Activated CD8-positive, alpha-beta memory T cell treated with anti-CD3 and anti-CD28 coated beads for 1 hour (primary cell): Measurements from ENCODE around the gene SNPH.
"Not testable (repeated sequence)": the region's sequence is repeated elsewhere in the genome, so short reads cannot be mapped to it uniquely, and the experiment has no call there.

Source experiments
- DNase-seq, 2 donors: peaks; one replicate each; pipeline ENCODE4 v3.0.0-alpha.2; 2020; ENCODE audit warnings: low read depth in 1 of 2; ENCODE audit errors: extremely low read depth in 1 of 2

Gene SNPH

GRCh38 chr20:1266167-1266973, at the start of gene SNPH:
SNPH (plus strand) TSS chr20:1266294; CDS start chr20:1296240, 29,946 bp downstream.
- peak; percentile 48 to 53 for DNase-seq

GRCh38 chr20:1216527-1217427, 49.3 kb upstream of the SNPH start:
- not testable (repeated sequence) for DNase-seq

- not testable (repeated sequence) for DNase-seq
Observed at GRCh38 chr20:1222750-1223149, 43.3 kb upstream of the SNPH start.

- no peak for DNase-seq
Observed at GRCh38 chr20:1224205-1224890, 41.7 kb upstream of the SNPH start.

- no peak for DNase-seq
Observed at GRCh38 chr20:1225263-1225782, 40.8 kb upstream of the SNPH start.

- DNase-seq, result peak; percentile 63 to 79
Observed at GRCh38 chr20:1225783-1226654, 40.1 kb upstream of the SNPH start, which contains the start of gene RAD21L1. RAD21L1 (plus strand) TSS chr20:1226044; CDS start chr20:1228454, 2,410 bp downstream.

- DNase-seq, result no peak
Observed at GRCh38 chr20:1229541-1229940, 36.6 kb upstream of the SNPH start.

GRCh38 chr20:1232286-1233111, 33.6 kb upstream of the SNPH start:
- no peak for DNase-seq

GRCh38 chr20:1240549-1240948, 25.5 kb upstream of the SNPH start:
- DNase-seq, result no peak

GRCh38 chr20:1241456-1241855, 24.6 kb upstream of the SNPH start:
- no peak for DNase-seq

GRCh38 chr20:1242099-1242498, 24.0 kb upstream of the SNPH start:
- DNase-seq, result no peak

- DNase-seq, result no peak
Observed at GRCh38 chr20:1242530-1242929, 23.6 kb upstream of the SNPH start.

- DNase-seq, result no peak
Observed at GRCh38 chr20:1245578-1245977, 20.5 kb upstream of the SNPH start.

- DNase-seq, result no peak
Observed at GRCh38 chr20:1247689-1248088, 18.4 kb upstream of the SNPH start.

- DNase-seq, result not testable (repeated sequence)
Observed at GRCh38 chr20:1250282-1250681, 15.8 kb upstream of the SNPH start.

- DNase-seq, result no peak
Observed at GRCh38 chr20:1252416-1252815, 13.7 kb upstream of the SNPH start.

- DNase-seq, result no peak
Observed at GRCh38 chr20:1254254-1254653, 11.8 kb upstream of the SNPH start.

GRCh38 chr20:1255675-1256074, 10.4 kb upstream of the SNPH start:
- DNase-seq, result no peak

GRCh38 chr20:1263853-1264252, 2.2 kb upstream of the SNPH start:
- DNase-seq, result no peak
